ENCODE results near the gene SGCA. TPM values are rescaled to one million over a fixed set of nuclear protein-coding genes. Genes with fewer than 3 reads are reported as not detected.

Gene SGCA
- total and polyA plus RNA-seq, 9 of the 15 experiments (the other 6 are each of a cell fraction or from before 2014, with no cell fraction given) = not detected

DNA sequence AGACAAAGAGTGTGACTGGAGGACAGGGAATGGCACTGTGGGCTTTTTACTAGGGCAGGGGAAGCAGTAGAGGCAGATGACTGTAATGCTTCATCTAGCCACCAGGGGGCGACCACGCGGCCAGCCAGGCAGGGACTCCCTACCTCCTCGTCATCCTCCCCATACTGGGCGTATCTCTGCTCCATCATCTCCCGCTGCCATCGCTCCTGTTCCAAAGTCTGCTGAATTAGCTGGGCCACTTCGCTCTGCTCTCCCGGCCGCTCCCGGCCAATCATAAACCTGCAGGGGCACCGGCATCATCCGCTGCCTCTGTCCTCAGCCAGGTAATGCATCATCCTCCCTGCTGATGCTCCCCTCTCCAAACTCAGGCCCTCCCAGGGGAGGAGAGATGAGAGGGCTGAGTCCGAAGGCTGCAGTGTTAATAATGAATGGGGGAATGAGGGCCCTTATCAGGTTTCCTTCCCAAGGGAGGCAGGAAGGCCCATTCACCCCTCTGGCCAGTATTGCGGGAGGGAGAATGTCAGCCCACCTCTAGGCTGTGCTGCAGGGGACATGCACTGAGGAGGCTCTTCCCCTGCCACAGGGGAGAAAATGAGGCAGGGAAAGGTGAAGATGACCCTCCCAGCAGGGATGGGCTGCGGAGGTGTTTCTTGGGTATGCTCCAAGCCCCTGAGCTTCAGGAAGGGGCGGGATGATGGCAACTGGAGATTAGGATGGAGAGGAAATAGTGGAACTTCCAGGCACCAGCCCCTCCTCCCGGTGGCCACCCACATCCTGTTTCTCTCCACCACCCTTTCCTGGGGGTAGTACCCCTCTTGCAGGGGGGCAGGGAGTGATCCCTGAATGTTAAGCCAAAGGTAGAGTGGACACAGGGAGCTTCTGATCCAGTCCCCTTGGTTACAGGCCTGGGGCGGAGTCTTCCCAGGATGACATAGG is 25.6 kb upstream of the SGCA start (continued):
- TF ChIP-seq, protein P1, sequence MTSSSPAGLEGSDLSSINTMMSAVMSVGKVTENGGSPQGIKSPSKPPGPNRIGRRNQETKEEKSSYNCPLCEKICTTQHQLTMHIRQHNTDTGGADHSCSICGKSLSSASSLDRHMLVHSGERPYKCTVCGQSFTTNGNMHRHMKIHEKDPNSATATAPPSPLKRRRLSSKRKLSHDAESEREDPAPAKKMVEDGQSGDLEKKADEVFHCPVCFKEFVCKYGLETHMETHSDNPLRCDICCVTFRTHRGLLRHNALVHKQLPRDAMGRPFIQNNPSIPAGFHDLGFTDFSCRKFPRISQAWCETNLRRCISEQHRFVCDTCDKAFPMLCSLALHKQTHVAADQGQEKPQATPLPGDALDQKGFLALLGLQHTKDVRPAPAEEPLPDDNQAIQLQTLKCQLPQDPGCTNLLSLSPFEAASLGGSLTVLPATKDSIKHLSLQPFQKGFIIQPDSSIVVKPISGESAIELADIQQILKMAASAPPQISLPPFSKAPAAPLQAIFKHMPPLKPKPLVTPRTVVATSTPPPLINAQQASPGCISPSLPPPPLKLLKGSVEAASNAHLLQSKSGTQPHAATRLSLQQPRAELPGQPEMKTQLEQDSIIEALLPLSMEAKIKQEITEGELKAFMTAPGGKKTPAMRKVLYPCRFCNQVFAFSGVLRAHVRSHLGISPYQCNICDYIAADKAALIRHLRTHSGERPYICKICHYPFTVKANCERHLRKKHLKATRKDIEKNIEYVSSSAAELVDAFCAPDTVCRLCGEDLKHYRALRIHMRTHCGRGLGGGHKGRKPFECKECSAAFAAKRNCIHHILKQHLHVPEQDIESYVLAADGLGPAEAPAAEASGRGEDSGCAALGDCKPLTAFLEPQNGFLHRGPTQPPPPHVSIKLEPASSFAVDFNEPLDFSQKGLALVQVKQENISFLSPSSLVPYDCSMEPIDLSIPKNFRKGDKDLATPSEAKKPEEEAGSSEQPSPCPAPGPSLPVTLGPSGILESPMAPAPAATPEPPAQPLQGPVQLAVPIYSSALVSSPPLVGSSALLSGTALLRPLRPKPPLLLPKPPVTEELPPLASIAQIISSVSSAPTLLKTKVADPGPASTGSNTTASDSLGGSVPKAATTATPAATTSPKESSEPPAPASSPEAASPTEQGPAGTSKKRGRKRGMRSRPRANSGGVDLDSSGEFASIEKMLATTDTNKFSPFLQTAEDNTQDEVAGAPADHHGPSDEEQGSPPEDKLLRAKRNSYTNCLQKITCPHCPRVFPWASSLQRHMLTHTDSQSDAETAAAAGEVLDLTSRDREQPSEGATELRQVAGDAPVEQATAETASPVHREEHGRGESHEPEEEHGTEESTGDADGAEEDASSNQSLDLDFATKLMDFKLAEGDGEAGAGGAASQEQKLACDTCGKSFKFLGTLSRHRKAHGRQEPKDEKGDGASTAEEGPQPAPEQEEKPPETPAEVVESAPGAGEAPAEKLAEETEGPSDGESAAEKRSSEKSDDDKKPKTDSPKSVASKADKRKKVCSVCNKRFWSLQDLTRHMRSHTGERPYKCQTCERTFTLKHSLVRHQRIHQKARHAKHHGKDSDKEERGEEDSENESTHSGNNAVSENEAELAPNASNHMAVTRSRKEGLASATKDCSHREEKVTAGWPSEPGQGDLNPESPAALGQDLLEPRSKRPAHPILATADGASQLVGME (CRISPR knock-in tag; IDR thresholded peaks at IDR 0.05) = peak; percentile 65; the same call in 1 of the 2 replicates
- TF ChIP-seq DNMT1 (IDR thresholded peaks at IDR 0.05) = no peak
- peak; percentile 67; the same call in 1 of the 2 replicates for TF ChIP-seq ATF7 (IDR thresholded peaks at IDR 0.05)
- TF ChIP-seq, protein P2, sequence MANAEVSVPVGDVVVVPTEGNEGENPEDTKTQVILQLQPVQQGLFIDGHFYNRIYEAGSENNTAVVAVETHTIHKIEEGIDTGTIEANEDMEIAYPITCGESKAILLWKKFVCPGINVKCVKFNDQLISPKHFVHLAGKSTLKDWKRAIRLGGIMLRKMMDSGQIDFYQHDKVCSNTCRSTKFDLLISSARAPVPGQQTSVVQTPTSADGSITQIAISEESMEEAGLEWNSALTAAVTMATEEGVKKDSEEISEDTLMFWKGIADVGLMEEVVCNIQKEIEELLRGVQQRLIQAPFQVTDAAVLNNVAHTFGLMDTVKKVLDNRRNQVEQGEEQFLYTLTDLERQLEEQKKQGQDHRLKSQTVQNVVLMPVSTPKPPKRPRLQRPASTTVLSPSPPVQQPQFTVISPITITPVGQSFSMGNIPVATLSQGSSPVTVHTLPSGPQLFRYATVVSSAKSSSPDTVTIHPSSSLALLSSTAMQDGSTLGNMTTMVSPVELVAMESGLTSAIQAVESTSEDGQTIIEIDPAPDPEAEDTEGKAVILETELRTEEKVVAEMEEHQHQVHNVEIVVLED (CRISPR knock-in tag; IDR thresholded peaks at IDR 0.05) = no peak
- TF ChIP-seq, protein P3, sequence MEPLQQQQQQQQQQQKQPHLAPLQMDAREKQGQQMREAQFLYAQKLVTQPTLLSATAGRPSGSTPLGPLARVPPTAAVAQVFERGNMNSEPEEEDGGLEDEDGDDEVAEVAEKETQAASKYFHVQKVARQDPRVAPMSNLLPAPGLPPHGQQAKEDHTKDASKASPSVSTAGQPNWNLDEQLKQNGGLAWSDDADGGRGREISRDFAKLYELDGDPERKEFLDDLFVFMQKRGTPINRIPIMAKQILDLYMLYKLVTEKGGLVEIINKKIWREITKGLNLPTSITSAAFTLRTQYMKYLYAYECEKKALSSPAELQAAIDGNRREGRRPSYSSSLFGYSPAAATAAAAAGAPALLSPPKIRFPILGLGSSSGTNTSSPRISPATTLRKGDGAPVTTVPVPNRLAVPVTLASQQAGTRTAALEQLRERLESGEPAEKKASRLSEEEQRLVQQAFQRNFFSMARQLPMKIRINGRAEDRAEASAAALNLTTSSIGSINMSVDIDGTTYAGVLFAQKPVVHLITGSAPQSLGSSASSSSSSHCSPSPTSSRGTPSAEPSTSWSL (CRISPR knock-in tag; IDR thresholded peaks at IDR 0.05; ENCODE audit: borderline replicate concordance) = 0 out of 2 replicates have a peak, but pooled peaks have one; percentile 39
- TF ChIP-seq, protein P4, sequence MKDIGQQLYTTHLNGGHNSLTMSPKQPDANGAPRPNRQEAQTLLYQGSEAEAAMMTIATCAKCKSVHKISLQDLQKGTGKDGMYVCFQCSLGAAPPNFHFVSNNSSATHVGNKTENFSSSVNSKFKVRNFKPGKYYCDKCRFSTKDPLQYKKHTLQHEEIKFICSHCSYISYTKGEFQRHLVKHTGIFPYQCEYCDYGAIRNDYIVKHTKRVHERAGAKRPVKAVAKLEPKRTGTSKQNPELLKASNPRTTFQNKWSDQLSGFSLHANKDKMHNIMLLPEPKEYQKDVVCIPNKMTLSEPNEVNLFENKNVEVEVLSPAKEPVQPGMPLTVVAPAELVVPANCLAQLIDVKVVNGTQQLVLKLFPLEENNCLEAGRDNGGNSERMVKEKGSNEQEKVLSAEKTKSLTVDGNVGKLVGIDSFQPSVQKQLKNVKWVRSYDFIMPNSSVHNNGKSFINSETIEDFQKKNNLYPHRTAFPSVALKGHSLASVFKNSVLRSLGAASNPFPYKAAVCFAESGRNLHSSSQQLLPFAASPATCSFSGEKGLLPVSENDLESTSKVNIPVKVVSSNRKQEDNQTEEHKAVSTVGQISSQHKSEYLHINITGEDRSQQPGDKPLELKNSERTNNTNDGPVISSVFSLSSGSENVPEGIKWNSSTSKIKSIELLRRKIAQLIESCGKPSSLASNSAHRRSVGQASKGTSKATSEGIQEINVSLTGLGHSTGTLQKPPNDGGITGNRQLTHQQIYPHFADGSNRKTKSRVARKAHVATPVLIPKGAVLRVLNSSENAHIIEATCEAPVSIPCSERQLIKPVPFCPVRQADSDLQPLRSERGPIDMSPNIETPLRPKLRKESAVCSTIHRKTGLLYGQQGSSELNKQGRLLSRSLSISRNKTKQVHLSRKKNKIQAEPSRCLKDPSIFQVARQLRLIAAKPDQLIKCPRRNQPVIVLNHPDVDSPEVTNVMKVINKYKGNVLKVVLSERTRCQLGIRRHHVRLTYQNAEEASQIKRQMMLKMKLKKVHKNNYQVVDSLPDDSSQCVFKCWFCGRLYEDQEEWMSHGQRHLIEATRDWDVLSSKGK (CRISPR knock-in tag; IDR thresholded peaks at IDR 0.05) = no peak
- no peak for TF ChIP-seq ZBED1 (IDR thresholded peaks at IDR 0.05)
- TF ChIP-seq, protein P5, sequence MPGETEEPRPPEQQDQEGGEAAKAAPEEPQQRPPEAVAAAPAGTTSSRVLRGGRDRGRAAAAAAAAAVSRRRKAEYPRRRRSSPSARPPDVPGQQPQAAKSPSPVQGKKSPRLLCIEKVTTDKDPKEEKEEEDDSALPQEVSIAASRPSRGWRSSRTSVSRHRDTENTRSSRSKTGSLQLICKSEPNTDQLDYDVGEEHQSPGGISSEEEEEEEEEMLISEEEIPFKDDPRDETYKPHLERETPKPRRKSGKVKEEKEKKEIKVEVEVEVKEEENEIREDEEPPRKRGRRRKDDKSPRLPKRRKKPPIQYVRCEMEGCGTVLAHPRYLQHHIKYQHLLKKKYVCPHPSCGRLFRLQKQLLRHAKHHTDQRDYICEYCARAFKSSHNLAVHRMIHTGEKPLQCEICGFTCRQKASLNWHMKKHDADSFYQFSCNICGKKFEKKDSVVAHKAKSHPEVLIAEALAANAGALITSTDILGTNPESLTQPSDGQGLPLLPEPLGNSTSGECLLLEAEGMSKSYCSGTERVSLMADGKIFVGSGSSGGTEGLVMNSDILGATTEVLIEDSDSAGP (CRISPR knock-in tag; IDR thresholded peaks at IDR 0.05) = no peak
- no peak for TF ChIP-seq TCF7 (IDR thresholded peaks at IDR 0.05; ENCODE audit: borderline replicate concordance)
